GM12873 (cell line): ENCODE measurements around the gene C7orf57.

Experiments used
- TF ChIP-seq, protein P1 (sequence below): IDR thresholded peaks from 2 replicates; pipeline ENCODE4 v1.5.1; 2012; ENCODE audit warnings: low read depth, mild to moderate bottlenecking, moderate library complexity, low read length, control low read depth; ENCODE audit not compliant: insufficient read depth; ENCODE audit errors: missing control alignments

C7orf57 gene

GRCh38 chr7:48035301-48035966, at the start of gene C7orf57:
TSS of gene C7orf57 (plus strand) at chr7:48035543. CDS start at chr7:48036309, 766 bp downstream.
- TF ChIP-seq, protein P1, sequence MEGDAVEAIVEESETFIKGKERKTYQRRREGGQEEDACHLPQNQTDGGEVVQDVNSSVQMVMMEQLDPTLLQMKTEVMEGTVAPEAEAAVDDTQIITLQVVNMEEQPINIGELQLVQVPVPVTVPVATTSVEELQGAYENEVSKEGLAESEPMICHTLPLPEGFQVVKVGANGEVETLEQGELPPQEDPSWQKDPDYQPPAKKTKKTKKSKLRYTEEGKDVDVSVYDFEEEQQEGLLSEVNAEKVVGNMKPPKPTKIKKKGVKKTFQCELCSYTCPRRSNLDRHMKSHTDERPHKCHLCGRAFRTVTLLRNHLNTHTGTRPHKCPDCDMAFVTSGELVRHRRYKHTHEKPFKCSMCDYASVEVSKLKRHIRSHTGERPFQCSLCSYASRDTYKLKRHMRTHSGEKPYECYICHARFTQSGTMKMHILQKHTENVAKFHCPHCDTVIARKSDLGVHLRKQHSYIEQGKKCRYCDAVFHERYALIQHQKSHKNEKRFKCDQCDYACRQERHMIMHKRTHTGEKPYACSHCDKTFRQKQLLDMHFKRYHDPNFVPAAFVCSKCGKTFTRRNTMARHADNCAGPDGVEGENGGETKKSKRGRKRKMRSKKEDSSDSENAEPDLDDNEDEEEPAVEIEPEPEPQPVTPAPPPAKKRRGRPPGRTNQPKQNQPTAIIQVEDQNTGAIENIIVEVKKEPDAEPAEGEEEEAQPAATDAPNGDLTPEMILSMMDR = peak; percentile 9

DNA sequence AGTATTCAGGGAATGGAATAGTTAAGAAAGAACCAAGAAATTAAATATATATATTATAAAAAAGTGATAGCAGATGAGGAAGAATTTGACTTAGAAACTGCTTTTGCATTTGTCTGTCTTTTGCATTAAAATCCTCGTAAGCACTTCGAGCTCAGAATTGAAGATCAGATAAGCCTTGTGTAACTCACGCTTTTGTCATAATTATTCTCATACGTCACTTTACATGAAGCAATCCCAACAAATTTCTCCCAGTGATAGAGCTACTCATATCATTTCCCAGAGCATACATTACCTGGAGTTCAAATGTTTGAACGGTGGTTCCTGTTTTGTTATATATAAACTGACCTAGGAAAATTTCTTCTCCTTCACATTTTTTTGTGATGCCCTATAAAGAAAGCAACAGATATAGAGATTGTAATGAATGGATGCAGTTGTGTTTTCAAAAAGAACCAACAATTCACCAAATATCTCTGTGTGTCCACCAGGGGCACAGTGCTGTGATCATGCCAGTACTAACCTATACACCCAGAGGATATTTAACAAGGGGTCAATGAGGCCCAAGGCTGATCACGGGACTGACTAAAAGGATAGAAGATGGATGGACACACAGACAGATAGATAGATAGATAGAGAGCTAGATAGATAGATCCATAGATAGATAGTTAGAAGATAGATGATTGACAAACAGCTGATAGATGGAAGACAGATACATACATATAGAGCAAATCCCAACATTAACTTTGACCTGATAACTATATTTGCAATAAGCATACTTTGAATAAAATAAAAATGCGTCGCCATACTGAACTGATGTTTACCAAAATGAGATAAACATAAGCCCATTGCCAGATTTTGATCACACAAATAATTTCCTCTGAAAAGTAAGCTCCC, 46.6 kb upstream of the C7orf57 start:
- TF ChIP-seq, protein P1 = peak; percentile 52

GRCh38 chr7:47990592-47990991, 44.8 kb upstream of the C7orf57 start:
- TF ChIP-seq, protein P1 = no peak

DNA sequence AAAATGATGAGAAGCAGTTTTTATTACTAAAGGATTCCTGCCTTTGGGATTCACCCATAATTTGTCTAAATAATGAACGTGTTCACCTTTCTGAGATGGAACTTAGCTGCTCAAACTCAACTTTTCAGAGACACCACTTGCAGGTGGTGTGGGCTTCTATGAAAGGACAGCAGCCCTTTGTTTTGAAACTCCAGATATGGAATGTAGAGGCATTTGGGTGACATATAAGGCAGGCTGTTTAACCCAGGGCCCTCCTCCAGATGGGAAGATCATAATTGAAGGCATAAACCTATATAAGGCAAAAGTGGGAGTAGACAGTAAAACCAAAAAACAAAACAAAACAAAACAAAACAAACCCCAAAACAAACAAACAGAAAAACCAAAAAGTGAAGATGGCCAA, 44.1 kb upstream of the C7orf57 start:
- TF ChIP-seq, protein P1 = no peak

- TF ChIP-seq, protein P1 = peak; percentile 78
Observed at GRCh38 chr7:47991741-47992311, 43.5 kb upstream of the C7orf57 start.

DNA sequence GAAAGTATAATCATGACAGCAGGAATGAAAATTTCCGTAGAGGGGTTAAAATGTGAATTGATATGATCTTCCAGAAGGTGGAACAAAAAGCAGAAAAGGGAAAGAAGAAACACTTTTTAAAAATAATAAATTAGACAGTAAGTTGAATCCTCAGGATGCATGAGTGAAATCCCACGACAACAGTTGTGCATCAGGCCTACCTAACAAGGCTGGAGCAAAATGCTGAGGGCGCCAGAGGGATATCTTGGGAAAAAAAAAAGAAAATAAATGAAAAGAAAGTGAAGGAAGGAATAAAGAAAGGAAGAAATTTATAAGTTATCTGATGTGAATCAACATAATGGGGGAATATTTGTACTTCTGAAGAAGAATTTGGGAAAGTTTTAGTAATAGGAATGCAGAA, 42.9 kb upstream of the C7orf57 start:
- TF ChIP-seq, protein P1 = no peak

GRCh38 chr7:47999413-47999812, 35.9 kb upstream of the C7orf57 start:
- TF ChIP-seq, protein P1 = no peak
